Esophagus squamous epithelium (tissue), 5 donors: ENCODE data around the gene C2CD4D. TPM values are rescaled to one million over a fixed set of nuclear protein-coding genes. Genes with fewer than 3 reads are reported as not detected.
"Not testable (repeated sequence)": the region's sequence is repeated elsewhere in the genome, so short reads cannot be mapped to it uniquely, and the experiment has no call there.

ENCODE experiments used
- DNase-seq: peaks from one replicate; lab custom pipeline; 2025; lab: John Stamatoyannopoulos, UW
- H3K27ac ChIP-seq, 4 donors: fragments of 200-600 bp; sonication (generic); one replicate each; pipeline ENCODE4 v1.5.1; 2016 to 2019; ENCODE audit warnings: mild to moderate bottlenecking in 1 of 4
- H3K27me3 ChIP-seq, 4 donors: fragments of 200-600 bp; sonication (generic); 1 replicate in 3 of 4; 2 replicates in 1 of 4; pipeline versions ENCODE4 v1.5.1 to v1.6.0; 2017 to 2021; ENCODE audit warnings: antibody characterized with exemption in 1 of 4
- H3K36me3 ChIP-seq, 3 donors: fragments of 200-600 bp; sonication (generic); one replicate each; pipeline ENCODE4 v1.5.1; 2016 to 2019
- H3K4me1 ChIP-seq, 3 donors: fragments of 200-600 bp; sonication (generic); one replicate each; pipeline ENCODE4 v1.5.1; 2017 to 2019
- H3K4me3 ChIP-seq, 4 donors: fragments of 200-600 bp; sonication (generic); 1 replicate in 3 of 4; 2 replicates in 1 of 4; pipeline ENCODE4 v1.5.1; 2016 to 2019; ENCODE audit warnings: mild to moderate bottlenecking in 2 of 4, moderate library complexity in 1 of 4
- H3K9me3 ChIP-seq, 3 donors: fragments of 200-600 bp; sonication (generic); one replicate each; pipeline ENCODE4 v1.5.1; 2016 to 2019
- CTCF ChIP-seq, 6 experiments: fragments of 450-650 bp in 4 of 6; fragments of 200-600 bp in 2 of 6; sonication (generic) in 2 of 6; IDR thresholded peaks; one replicate each; pipeline ENCODE4 v1.5.1; 2016 to 2019; ENCODE audit warnings: antibody characterized with exemption in 6 of 6, mild to moderate bottlenecking in 4 of 6, moderate library complexity in 4 of 6
- POLR2A ChIP-seq, 4 donors: fragments of 450-650 bp; IDR thresholded peaks; one replicate each; pipeline ENCODE4 v1.6.1; 2017; ENCODE audit warnings: antibody characterized with exemption in 4 of 4, mild to moderate bottlenecking in 4 of 4, moderate library complexity in 3 of 4
- WGBS, 2 donors: methylation state at CpG; one replicate each; pipeline ENCODE4 v1.1.5; 2018; 5-methylcytosine and 5-hydroxymethylcytosine counted together
- intact Hi-C: fragments of 100-400 bp; cut with DNase I; formaldehyde crosslinking; loops from one replicate; pipeline ENCODE4 v1.15.0; 2022
- total RNA-seq, 4 donors: library from RNA; depleted of rRNA; stranded (reverse); fragments of >200 nt; gene quantifications; one replicate each; pipeline ENCODE4 v1.1.0, GENCODE V29; 2016
- donor health status: DM: yes; HTN: yes; CAD: no.

The C2CD4D gene
- under 1 TPM in 2 of 4 donors, not detected in 2; 0.22 to 0.38 TPM for total RNA-seq

- Histone ChIP-seq H3K4me1 (peaks cover 12 to 43% (median 21%) of the 10 kb centered on the region in 3 donors), H3K27ac (peak within 1 kb of the TSS; percentile 75 to 88 (median 80)), H3K36me3 (no peaks in the 10 kb centered on the region), H3K4me3 (peak within 1 kb of the TSS; percentile 32 to 69 (median 51)), H3K27me3 (peaks cover 0 to 41% (median 0%) of the 10 kb centered on the region in 4 donors), H3K9me3 (no peaks in the 10 kb centered on the region)
- intact Hi-C loops = no loop called here
- WGBS, 2 donors = 15% methylated on average over 5 to 32 of the region's 47 CpGs
- DNase-seq = no peak
- TF ChIP-seq POLR2A (IDR thresholded peaks at IDR 0.05) (peak in 3 of 4 donors; percentile 7 to 66 (median 37)), CTCF (IDR thresholded peaks at IDR 0.05) (peak in 4 of 6 experiments; percentile 5 to 34 (median 27))
These were observed at the start of gene C2CD4D for GRCh38 chr1:151839457-151840403. Gene C2CD4D (minus strand): TSS chr1:151839820. CDS start chr1:151838989, 831 bp downstream.

- H3K36me3 ChIP-seq = peaks cover 0 to 38% (median 0%) of the 10 kb centered on the region in 3 donors
- no peak for TF ChIP-seq POLR2A (IDR thresholded peaks at IDR 0.05)
- peak in 4 of 6 experiments; percentile 24 to 54 (median 34) for TF ChIP-seq CTCF (IDR thresholded peaks at IDR 0.05)
- H3K27me3 ChIP-seq = no peaks in the 10 kb centered on the region
- WGBS, 2 donors = 91 to 100% methylated on average over 2 of the region's 2 CpGs
- H3K4me3 ChIP-seq = no peak overlapping the region
- intact Hi-C loops = no loop called here
- no peak for DNase-seq
- H3K9me3 ChIP-seq = no peaks in the 10 kb centered on the region
- peaks cover 0 to 28% (median 0%) of the 10 kb centered on the region in 3 donors for H3K4me1 ChIP-seq
- H3K27ac ChIP-seq = no peak overlapping the region
These were observed 49.5 kb upstream of the C2CD4D start for GRCh38 chr1:151888972-151889570.

- peak overlapping the region in 2 of 4 donors; percentile 10 to 53 for H3K27ac ChIP-seq
- TF ChIP-seq POLR2A (IDR thresholded peaks at IDR 0.05) (no peak), CTCF (IDR thresholded peaks at IDR 0.05) (no peak)
- DNase-seq = no peak
- peaks cover 0 to 28% (median 0%) of the 10 kb centered on the region in 3 donors for H3K4me1 ChIP-seq
- WGBS, 2 donors = 37 to 70% methylated on average over 1 of the region's 1 CpG
- no peak overlapping the region for H3K4me3 ChIP-seq
- peaks cover 0 to 18% (median 0%) of the 10 kb centered on the region in 3 donors for H3K36me3 ChIP-seq
- no peaks in the 10 kb centered on the region for H3K27me3 ChIP-seq
- intact Hi-C loops = no loop called here
- no peaks in the 10 kb centered on the region for H3K9me3 ChIP-seq
These were observed 47.4 kb upstream of the C2CD4D start for GRCh38 chr1:151887028-151887427.

- TF ChIP-seq CTCF (IDR thresholded peaks at IDR 0.05) = no peak
- no peak for TF ChIP-seq POLR2A (IDR thresholded peaks at IDR 0.05)
- DNase-seq = no peak
- peaks cover 0 to 4% (median 0%) of the 10 kb centered on the region in 3 donors for H3K36me3 ChIP-seq
- H3K4me3 ChIP-seq = no peak overlapping the region
- H3K4me1 ChIP-seq = peaks cover 0 to 28% (median 0%) of the 10 kb centered on the region in 3 donors
- H3K27ac ChIP-seq = peak overlapping the region in 3 of 4 donors; percentile 29 to 49 (median 42)
- no peaks in the 10 kb centered on the region for H3K27me3 ChIP-seq
- intact Hi-C loops = no loop called here
- H3K9me3 ChIP-seq = no peaks in the 10 kb centered on the region
- 60 to 73% methylated on average over 1 of the region's 1 CpG for WGBS, 2 donors
These were observed 45.9 kb upstream of the C2CD4D start for GRCh38 chr1:151885479-151885878.

GRCh38 chr1:151884879-151885278, 45.3 kb upstream of the C2CD4D start:
- WGBS, 2 donors = 96% methylated on average over 5 of the region's 5 CpGs

GRCh38 chr1:151884445-151884844, 44.8 kb upstream of the C2CD4D start:
- H3K4me1 ChIP-seq = peaks cover 0 to 28% (median 0%) of the 10 kb centered on the region in 3 donors
- intact Hi-C loops, DNase-seq, H3K27ac ChIP-seq, H3K4me3 ChIP-seq, H3K9me3 ChIP-seq, H3K36me3 ChIP-seq, H3K27me3 ChIP-seq: not testable (repeated sequence)
- 90 to 91% methylated on average over 3 of the region's 3 CpGs for WGBS, 2 donors

More at GRCh38 chr1:151884879-151885278, 45.3 kb upstream of the C2CD4D start:
- Histone ChIP-seq H3K4me1 (peaks cover 0 to 28% (median 0%) of the 10 kb centered on the region in 3 donors), H3K27ac (peak overlapping the region in 3 of 4 donors; percentile 29 to 49 (median 42))
- DNase-seq, H3K27me3 ChIP-seq, H3K4me3 ChIP-seq, H3K36me3 ChIP-seq, H3K9me3 ChIP-seq, intact Hi-C loops: not testable (repeated sequence)

- intact Hi-C loops, H3K27ac ChIP-seq, H3K36me3 ChIP-seq, H3K4me3 ChIP-seq, H3K9me3 ChIP-seq, DNase-seq, H3K27me3 ChIP-seq: not testable (repeated sequence)
- H3K4me1 ChIP-seq = peaks cover 0 to 28% (median 0%) of the 10 kb centered on the region in 3 donors
- WGBS, 2 donors = 86 to 100% methylated on average over 1 to 4 of the region's 4 CpGs
These were observed 44.3 kb upstream of the C2CD4D start for GRCh38 chr1:151883898-151884297.

- DNase-seq, H3K4me3 ChIP-seq, H3K27me3 ChIP-seq, H3K36me3 ChIP-seq, H3K9me3 ChIP-seq, H3K27ac ChIP-seq, intact Hi-C loops: not testable (repeated sequence)
- peaks cover 0 to 28% (median 0%) of the 10 kb centered on the region in 3 donors for H3K4me1 ChIP-seq
- WGBS, 2 donors = 86 to 97% methylated on average over 5 of the region's 5 CpGs
These were observed 43.3 kb upstream of the C2CD4D start for GRCh38 chr1:151882918-151883317.
